Inferior parietal cortex (tissue), 1 donor: Measurements from ENCODE around the gene CDKN2AIP.
"Not testable (repeated sequence)": the region's sequence is repeated elsewhere in the genome, so short reads cannot be mapped to it uniquely, and the experiment has no call there.

ENCODE experiments used
- DNase-seq: peaks from one replicate; pipeline ENCODE4 v3.0.0-alpha.2; 2016; ENCODE audit errors: extremely low spot score

CDKN2AIP gene

DNA sequence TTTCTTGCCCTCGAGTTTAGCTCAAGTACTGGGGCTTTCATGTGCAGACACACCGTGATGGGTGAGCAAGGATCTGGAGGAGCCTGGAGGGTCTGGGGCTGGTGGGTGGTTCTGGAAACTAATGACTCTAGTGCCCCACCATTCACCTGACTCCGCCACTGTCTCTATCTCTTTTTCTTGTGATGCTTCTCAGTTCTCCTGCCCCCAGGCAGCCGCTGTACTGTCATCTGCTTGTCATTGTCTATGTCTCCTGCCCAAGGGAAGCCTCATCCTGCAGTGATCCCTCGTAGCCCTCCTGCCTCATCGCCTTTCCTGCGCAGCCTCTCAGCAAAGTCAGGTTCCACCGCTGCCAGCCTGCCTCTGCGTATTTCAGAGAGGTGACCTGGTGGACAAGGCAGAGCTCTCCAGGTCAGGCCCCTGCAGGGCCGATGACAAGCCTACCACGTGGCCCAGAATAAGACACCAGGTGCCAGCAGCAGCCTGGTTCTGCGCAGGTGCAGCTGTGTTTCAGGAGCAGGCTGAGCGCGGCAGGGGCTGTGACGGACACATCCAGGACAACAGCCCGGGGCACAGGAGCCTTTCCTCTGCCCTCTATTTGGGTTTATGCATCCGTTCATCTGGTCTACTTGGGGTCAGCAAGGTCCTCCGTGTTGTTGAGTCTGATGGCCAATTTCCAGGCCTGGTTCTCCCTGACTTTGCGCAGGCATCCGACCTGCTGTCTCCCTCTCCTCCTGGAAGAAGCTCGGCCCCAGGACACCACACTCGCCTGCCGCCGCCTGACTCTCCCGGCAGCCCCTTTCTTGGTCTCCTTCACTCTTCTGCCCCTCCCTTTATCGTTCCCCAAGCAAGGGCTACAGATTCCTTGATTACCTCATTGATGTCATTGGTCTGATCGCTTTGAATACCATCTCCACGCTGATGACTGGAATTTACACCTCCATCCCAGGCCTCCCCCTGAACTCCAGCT lies 30.9 kb upstream of the CDKN2AIP start:
- DNase-seq, result no peak

DNA sequence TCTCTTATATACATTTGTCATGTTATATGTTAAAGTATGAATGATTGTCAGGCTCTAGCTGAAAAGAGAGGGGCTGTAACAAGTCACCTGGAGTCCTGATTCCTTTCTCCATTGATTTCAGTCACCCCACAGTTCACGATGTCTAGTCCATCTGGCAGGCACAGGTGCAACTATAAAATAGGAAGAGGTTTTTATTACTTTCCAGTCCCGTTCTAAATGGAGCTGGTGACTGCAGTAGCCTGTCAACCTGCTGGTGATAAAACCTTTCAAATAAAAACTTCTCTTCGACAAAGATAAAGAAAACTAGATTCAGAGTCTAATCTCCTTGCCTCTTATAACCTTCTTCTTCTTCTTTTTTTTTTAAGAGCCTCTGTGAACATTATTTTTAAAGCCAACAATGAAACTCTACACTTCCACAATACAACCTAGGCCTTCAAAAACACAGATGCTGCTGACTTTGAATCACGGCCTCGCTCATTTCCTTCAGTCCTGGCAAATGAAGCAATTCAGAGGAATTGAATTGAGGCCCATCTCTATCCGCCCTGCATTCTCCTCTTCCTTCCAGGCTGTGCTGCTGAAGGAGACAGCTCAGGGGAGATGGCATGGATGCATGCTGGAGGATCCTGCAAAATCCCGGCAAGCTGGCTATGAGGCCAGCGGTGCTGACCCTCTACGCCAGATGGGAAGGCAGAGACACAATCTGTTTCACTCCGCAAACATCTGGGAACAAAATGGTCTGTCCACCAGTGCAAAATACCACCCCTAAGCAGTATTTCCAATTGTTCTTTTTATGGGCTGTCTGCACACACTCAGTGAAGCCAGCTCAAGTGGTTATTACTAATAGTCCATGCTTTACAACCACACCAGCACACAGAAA lies 27.3 kb upstream of the CDKN2AIP start:
- DNase-seq, result no peak

DNA sequence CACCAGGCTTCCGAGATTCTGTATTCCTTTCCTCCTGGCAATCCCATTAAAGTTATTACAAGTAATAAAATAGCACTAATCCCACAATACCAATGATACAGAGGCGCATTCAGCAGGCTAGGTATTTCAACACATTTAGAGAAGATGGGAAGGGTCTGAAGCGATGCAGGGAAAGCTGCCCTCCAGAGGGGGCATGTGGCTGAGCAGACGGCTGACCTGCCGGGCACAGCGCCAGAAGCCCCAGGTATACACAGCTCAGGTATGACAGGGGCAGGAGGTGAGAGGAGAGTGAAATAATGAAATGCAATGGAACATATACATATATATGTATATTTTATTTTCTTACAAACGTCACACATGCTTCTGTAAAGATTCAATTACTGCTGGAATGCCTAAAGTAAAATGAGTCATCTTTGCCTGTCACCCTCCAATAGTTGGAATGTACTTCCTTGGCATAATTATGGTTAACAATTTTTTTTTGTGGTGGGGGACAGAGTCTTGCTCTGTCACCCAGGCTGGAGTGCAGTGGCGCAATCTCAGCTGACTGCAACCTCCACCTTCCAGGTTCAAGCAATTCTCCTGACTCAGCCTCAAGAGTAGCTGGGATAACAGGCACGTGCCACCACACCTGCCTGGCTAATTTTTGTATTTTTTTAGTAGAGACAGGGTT lies 21.3 kb upstream of the CDKN2AIP start:
- no peak for DNase-seq

DNA sequence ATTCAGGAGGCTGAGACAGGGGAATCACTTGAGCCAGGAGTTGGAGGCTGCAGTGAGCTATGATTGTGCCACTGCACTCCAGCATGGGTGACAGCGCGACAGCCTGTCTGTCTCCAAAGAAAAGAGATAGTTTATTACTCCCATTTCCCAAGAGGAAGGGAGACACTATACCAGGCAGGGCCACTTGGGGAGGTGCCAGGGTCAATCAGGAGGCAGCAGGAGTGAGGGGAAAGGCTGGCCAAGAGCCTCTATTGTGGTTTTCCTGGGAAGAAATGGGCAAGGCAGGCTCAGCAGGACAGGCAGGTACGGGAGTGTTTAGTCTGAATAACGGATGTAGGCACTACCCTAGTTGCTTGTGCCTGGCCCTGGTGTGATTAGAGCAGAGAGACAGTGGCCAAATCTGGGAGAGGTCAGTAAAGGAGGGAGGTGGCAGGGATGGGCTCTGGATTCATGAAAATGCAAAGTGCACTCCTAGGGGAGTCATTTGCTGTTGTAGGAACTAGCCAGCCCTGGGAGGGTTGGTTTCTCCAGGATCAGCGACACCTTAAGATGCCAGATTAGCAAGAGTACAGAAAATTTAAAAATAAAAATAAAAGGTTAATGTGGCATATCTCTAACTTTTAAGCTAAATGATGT lies 20.2 kb upstream of the CDKN2AIP start:
- DNase-seq, result no peak

DNA sequence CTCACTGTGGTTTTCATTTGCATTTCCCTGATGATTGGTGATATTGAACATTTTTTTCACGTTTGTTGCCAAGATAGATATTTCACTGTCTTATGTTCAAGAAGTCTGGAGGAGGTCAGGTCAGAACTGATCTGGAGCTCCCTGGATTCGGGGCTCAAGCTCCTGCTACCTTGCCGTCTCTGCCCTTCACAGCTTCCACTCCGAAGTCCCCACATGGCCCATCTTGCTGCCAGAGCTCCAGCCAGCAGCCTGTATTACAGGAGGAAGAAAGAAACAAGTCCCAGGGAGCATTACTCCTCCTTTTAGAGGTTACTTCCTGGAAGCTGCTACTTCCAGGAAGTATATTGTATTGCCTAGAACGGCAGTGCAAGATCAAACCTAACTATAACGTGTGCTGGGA lies 17.9 kb upstream of the CDKN2AIP start:
- no peak for DNase-seq

DNA sequence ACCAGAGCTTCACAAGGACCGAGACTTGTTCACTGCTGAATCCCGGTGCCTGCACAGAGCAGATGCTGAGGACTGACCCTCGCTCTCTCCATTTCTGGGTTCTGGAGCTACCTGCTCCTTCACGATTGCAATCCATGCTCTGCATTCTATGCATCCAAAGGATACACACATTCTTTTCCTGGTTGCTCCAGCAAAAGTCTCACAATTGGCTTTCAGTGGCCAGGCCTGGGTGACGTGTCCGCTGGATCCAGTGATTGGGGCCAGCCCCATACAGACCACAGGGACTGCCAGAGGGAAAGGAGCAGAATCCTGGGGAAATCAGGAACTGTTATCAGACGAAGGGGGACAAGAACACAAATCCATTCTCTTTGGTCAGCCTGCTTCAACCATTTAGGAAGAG lies 14.9 kb upstream of the CDKN2AIP start:
- DNase-seq, result no peak

DNA sequence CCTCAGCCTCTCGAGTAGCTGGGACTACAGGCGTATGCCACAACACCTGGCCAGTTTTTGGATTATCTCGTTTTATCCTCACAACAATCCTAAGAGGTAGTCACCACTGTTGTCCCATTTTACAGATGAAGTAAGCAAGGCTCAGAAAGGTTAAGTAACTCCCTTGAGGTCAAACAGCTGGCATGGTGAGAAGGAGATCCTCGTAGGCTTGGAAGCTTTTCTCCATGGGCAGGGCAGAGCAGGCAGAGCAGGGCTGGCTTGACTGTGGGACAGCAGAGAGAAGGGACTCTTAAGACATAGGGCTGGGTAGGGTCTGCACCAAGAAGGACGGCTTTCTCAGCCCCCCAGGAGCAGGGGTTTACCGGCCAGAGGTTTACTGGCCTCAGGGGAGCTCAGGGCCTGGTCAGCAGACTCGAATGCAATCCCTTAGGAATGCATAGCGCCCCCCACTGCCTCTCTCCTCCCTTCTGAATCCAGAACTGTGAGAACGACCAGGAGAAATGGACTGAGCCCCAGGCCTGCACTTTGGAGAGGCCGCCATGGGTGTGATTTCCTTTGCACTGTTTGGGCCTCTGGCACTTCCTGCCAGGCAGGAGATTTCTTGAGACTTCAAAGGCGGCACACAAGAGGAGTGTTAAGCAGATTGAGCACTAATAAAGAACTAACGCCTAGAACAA lies 14.0 kb upstream of the CDKN2AIP start:
- no peak for DNase-seq

DNA sequence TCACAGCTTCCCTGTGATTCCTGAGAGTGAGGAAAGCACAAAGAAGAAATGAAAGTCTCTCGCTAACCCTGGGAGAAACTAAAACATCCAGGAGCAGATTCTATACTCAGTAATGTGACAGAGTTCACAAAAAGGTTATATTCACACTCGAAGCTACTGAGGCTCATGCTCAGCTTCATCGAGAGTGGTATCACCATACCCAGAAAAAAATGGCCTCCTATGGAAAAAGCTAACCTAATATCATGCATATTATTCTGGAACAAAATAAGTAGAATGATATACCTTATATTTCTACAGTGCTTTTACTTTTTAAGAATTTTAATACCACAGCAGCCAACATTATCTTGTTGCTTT lies 13.5 kb upstream of the CDKN2AIP start:
- no peak for DNase-seq

DNA sequence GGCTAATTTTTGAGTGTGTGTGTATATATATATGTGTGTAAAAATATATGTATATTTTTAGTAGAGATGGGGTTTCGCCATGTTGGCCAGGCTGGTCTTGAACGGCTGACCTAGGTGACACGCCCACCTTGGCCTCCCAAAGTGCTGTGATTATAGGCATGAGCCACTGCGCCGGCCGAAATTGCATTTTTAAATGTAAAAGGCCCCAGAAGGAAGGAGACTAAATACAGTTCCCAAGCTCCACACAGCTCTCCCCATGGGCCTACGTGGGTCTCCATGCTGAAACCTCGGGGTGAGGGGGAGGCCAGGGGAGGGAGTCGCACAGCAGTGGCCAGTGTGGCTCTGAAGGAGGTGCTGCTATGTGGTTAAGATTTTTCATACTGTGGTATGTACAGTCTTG lies 12.8 kb upstream of the CDKN2AIP start:
- DNase-seq, result no peak

DNA sequence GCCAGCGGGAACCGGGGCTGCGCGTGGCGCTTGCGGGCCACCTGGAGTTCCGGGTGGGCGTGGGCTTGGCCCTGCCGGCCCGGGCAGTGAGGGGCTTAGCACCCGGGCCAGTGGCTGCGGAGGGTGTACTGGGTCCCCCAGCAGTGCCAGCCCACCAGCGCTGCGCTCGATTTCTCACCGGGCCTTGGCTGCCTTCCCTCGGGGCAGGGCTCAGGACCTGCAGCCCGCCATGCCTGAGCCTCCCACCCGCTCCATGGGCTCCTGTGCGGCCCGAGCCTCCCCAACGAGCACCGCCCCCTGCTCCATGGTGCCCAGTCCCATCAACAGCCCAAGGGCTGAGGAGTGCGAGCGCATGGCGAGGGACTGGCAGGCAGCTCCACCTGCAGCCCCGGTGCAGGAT lies 11.3 kb upstream of the CDKN2AIP start:
- DNase-seq, result not testable (repeated sequence)

DNA sequence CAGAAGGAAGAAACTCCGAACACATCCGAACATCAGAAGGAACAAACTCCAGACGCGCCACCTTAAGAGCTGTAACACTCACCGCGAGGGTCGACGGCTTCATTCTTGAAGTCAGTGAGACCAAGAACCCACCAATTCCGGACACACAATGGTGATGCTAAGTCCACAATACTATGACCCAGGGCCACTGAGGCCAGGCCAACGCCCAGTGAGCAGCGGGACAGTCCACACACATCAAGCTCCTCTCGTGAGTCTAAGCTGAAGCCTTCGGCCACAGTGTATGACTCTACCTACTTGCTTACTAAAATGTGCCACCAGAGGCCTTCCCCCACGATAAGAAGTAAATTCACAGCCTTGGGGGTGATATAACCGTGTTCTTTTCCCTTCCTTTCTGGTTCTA lies 10.2 kb upstream of the CDKN2AIP start:
- DNase-seq, result no peak

DNA sequence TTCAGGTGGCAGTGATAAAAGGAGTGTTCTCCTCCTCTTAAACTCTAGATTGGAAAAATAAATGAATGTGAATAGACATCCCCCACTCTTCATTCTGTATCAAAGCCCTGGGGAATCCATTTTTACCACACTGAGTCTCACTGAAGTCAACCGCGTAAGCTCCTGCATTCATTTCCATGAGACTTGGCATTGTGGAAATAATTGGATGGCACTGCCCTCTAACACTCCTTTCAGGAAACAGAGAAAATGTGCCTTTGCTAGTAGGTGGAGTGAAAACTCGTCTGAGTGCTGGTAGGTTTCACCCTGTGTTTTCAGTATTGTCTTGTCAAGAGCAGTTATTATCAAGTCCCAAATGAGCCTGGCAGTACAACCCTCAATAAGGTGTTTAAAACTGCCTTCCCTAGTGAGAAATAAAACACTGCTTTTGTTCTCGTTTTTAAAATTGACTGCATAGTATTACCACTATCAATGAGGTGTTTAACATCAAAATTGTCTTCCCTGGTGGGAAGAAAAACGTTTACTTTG lies 9.7 kb upstream of the CDKN2AIP start:
- DNase-seq, result no peak

DNA sequence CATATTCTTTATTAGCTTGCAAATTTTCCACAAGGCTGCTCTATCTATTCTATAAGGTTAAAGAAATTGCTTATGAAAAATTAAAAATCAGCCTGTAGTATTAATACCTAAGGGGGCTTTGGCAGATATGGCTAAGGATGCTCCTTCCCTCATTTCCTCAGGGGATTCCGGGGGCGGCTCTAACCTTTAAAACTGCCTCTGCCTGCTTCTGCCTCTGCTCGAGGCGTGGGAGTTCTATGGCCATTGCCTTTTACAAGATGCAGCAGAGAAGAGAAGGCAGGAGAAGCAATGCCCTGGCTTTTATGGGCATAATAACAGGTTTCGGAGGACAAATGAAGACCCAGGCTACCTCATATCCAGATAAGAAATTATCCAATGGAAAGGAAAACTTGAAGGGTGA lies 8.6 kb upstream of the CDKN2AIP start:
- DNase-seq, result no peak

DNA sequence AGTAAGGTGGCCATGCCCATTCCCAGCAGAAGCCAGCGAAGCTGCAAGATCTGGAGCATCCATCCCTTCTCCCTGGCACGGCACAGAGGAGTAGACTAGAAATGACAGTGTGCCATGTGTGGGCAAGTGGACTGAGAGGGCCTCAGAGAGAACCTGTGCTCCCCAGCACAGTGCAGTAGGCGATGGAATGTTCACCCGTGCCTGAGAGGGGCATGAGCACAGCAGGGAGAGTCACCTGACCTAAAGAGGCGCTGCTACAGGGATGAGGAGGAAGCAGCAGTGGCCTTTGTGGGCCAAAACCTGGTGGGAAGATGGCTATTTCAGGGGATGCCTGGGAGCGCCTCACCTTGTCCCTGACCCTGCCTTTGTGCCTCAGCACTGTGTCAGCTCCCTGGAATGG lies 8.0 kb upstream of the CDKN2AIP start:
- DNase-seq, result no peak

DNA sequence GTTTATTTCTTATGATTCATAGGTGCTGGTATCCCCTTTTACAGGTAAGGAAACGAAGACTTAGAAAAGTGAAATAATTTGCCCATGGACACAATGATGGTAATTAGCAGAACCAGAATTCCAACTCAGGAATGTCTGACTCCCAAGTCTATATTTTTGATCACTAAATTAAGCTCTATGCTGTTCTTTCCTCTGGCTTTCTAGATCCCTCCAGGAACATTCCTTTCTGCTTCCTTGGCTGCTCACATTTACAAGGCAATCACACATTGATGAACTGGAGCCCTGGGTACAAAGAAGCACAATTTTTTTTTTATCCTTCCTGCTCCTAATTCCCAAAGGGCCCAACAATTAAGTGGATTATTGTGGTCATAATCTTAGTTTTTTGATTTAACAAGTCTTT lies 7.0 kb upstream of the CDKN2AIP start:
- no peak for DNase-seq

DNA sequence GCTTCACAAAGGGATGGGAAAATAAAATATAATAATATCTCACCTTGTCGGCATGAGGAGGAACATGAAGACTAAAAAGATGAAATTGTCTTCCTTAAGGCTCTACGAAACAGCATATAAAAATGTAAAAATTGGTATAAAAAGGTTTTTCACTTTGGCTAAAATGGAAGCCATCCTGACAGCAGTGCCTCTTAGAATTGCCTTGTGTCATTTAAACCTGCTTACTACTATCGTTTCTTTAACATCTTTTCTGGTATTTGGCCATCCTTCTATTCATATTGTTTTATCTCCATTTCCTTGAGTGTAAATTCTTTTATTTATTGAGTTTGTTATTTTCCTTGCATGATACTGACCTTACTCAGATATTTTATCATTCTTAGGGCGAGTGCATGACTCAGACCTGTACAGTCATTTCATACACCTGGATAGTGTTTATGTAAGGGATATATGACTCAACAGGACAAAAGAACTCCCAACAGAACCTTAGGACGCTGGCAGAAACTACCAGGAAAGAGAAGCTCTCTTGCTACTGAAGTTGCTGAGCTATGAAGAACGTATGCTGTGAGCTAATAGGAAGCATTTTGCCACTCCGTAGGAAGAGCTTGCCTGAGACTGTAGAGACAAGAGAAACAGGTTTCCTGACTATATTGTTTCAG lies 5.8 kb upstream of the CDKN2AIP start:
- DNase-seq, result no peak

DNA sequence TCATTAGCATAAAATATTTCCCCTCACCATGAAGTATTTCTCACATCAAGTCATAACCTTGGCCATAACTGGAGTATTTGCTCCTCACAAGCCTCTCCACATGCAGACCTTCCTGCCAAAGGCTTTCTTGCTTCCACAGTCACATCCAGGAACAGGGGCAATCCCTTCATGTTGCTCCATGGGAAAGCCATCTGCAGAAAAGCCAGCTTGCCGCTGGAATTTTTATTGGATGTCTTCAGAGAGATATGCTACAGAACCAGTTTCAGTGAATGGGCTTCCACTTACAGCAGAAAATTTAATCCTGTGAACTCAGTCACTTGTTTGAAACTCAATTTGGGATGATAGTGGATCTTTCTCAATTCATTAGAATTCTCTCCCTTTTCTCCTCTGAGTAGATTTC lies 3.2 kb upstream of the CDKN2AIP start:
- no peak for DNase-seq

DNA sequence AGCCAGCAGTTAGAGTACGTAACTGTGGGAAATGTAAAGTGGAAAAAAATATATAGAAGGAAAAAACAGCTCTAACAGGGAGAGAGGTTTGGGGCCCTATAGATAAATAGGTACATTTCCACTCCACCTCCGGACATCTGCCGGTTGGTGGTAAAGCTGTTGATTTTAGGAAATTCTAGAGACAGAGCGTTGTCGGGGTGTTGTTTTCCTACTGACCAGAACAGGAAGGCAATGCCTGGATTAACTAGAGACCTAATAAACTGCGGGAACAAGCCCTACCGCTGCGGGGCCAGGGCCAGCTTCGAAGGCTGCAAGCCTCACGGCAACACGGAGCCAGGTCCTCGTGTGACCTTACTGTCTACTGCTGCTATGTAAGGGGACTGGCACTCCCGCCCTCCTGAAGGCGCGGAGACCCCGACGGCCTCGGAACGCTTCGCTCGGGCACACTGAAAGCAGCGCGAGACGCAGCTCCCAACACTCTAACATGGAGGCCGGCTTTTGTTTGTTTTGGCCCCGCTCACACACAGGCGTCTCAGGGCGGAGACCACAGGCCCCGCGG lies 702 bp upstream of the CDKN2AIP start:
- peak; percentile 49 for DNase-seq

DNA sequence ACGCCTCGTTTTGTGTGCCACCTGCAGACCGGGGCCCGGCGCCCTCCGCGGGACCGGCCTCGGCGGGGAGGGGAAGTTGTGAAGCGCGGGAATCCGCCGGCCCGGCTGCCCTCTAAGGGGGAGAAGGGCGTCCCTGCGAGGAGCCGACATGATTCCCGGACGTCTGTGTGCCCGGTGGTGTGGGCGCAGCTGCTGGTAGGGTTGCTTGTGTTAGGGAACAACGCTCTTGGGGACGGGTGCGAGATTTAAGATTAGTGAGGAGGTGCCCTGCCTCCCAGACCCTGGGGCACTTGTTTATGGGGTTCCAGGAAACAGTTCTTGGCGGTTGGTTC lies 627 bp downstream of the CDKN2AIP start:
- no peak for DNase-seq

DNA sequence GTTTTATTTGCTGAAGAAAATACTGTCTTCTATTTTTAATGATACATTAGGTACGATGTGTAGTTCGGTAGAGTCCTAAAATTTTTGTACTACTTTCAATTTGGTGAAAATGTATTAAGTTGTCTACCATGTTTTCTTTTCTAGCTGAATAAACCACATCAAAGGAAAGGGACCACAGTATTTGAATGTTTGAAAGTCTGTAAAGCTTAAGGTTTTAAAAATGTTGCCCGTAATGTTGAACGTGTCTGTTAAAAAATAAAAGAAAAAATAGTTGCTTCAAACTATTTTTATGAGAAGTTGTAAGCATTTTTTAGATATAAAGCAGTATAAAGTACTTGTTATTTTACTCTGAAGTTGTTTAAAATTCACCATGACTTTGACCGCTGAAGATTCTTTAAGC lies 3.2 kb downstream of the CDKN2AIP start:
- no peak for DNase-seq
